H9 (cell line): ENCODE data around the gene PKP1. TPM values are rescaled to one million over a fixed set of nuclear protein-coding genes. Genes with fewer than 3 reads are reported as not detected.

ENCODE experiments used
- DNase-seq: peaks from one replicate; pipeline ENCODE4 v3.0.0-alpha.2; 2017
- H2AFZ ChIP-seq: one replicate; pipeline ENCODE4 v1.6.1; 2013; ENCODE audit warnings: mild to moderate bottlenecking, low read length, control low read depth, moderate library complexity
- H2AK5ac ChIP-seq: 2 replicates; pipeline ENCODE4 v1.6.1; 2013; ENCODE audit warnings: low read length, control low read depth, mixed read lengths; ENCODE audit not compliant: insufficient read length
- H2BK120ac ChIP-seq: one replicate; pipeline ENCODE4 v1.6.1; 2013; ENCODE audit warnings: low read depth, mild to moderate bottlenecking, low read length, control low read depth, inconsistent platforms; ENCODE audit not compliant: poor library complexity, severe bottlenecking
- H2BK12ac ChIP-seq: 2 replicates; pipeline ENCODE4 v1.6.1; 2013; ENCODE audit warnings: low read length, control low read depth, mixed read lengths, low read depth; ENCODE audit not compliant: insufficient read length
- H2BK15ac ChIP-seq: 2 replicates; pipeline ENCODE4 v1.6.1; 2013; ENCODE audit warnings: low read depth, low read length, control low read depth
- H2BK20ac ChIP-seq: one replicate; pipeline ENCODE4 v1.6.1; 2013; ENCODE audit warnings: low read depth, mild to moderate bottlenecking, low read length, control low read depth, inconsistent platforms; ENCODE audit not compliant: poor library complexity, severe bottlenecking
- H2BK5ac ChIP-seq: 2 replicates; pipeline ENCODE4 v1.6.1; 2013; ENCODE audit warnings: low read length, control low read depth, mixed read lengths; ENCODE audit not compliant: insufficient read length
- H3K14ac ChIP-seq: 2 replicates; pipeline ENCODE4 v1.6.1; 2013; ENCODE audit warnings: low read length, control low read depth; ENCODE audit not compliant: insufficient read depth
- H3K18ac ChIP-seq: 2 replicates; pipeline ENCODE4 v1.6.1; 2013; ENCODE audit warnings: low read depth, mild to moderate bottlenecking, mixed read lengths, low read length, control low read depth; ENCODE audit not compliant: insufficient read length
- H3K23ac ChIP-seq: 2 replicates; pipeline ENCODE4 v1.6.1; 2013; ENCODE audit warnings: low read length, control low read depth, mixed read lengths, low read depth; ENCODE audit not compliant: insufficient read length
- H3K23me2 ChIP-seq: 2 replicates; pipeline ENCODE4 v1.6.1; 2013; ENCODE audit warnings: low read depth, mild to moderate bottlenecking, mixed read lengths, low read length, control low read depth; ENCODE audit not compliant: insufficient read length, poor library complexity, severe bottlenecking
- H3K27ac ChIP-seq: 2 replicates; pipeline ENCODE4 v1.5.1; 2013; ENCODE audit warnings: low read length, control low read depth, mixed read lengths, low read depth; ENCODE audit not compliant: insufficient read length
- H3K27me3 ChIP-seq: 2 replicates; pipeline ENCODE4 v1.6.1; 2013; ENCODE audit warnings: low read length, control low read depth, inconsistent platforms; ENCODE audit not compliant: insufficient read depth
- H3K4ac ChIP-seq: 2 replicates; pipeline ENCODE4 v1.6.1; 2013; ENCODE audit warnings: low read depth, mild to moderate bottlenecking, control low read depth, inconsistent platforms, low read length, moderate library complexity
- H3K4me1 ChIP-seq: 2 replicates; pipeline ENCODE4 v1.6.1; 2013; ENCODE audit warnings: low read length, control low read depth, inconsistent platforms; ENCODE audit not compliant: insufficient read depth
- H3K4me2 ChIP-seq: 2 replicates; pipeline ENCODE4 v1.6.1; 2013; ENCODE audit warnings: low read length, control low read depth, mixed read lengths; ENCODE audit not compliant: insufficient read length, insufficient read depth
- H3K56ac ChIP-seq: 2 replicates; pipeline ENCODE4 v1.6.1; 2013; ENCODE audit warnings: low read depth, mild to moderate bottlenecking, mixed read lengths, low read length, control low read depth; ENCODE audit not compliant: insufficient read length
- H3K79me1 ChIP-seq: 2 replicates; pipeline ENCODE4 v1.6.1; 2013; ENCODE audit warnings: low read depth, mild to moderate bottlenecking, moderate library complexity, low read length, control low read depth, inconsistent platforms; ENCODE audit not compliant: insufficient read depth, poor library complexity, severe bottlenecking
- H3K79me2 ChIP-seq: 2 replicates; pipeline ENCODE4 v1.6.1; 2013; ENCODE audit warnings: low read length, control low read depth, inconsistent platforms; ENCODE audit not compliant: insufficient read depth
- H3K9ac ChIP-seq: 2 replicates; pipeline ENCODE4 v1.6.1; 2013; ENCODE audit warnings: low read length, control low read depth, mixed read lengths; ENCODE audit not compliant: insufficient read length; ENCODE audit errors: extremely low read depth
- H3K9me3 ChIP-seq: one replicate; pipeline ENCODE4 v1.6.1; 2013; ENCODE audit warnings: low read depth, low read length, inconsistent platforms; ENCODE audit not compliant: control insufficient read depth
- H3T11ph ChIP-seq: one replicate; pipeline ENCODE4 v1.6.1; 2013; ENCODE audit warnings: mild to moderate bottlenecking, low read length, control low read depth, inconsistent platforms
- H4K20me1 ChIP-seq: one replicate; pipeline ENCODE4 v1.6.1; 2013; ENCODE audit not compliant: control insufficient read depth, insufficient read length, insufficient read depth
- H4K5ac ChIP-seq: 2 replicates; pipeline ENCODE4 v1.6.1; 2013; ENCODE audit warnings: low read depth, mild to moderate bottlenecking, mixed read lengths, low read length, control low read depth; ENCODE audit not compliant: insufficient read length
- H4K8ac ChIP-seq: replicated peaks from 2 replicates; pipeline ENCODE4 v1.6.1; 2013; ENCODE audit warnings: low read length, control low read depth, mixed read lengths, low read depth; ENCODE audit not compliant: insufficient read length
- H4K91ac ChIP-seq: 2 replicates; pipeline ENCODE4 v1.6.1; 2013; ENCODE audit warnings: low read depth, mild to moderate bottlenecking, moderate library complexity, mixed read lengths, low read length, control low read depth; ENCODE audit not compliant: insufficient read length
- H3K27ac Mint-ChIP-seq, 3 experiments: 2 replicates in 2 of 3; 3 replicates in 1 of 3; pipeline ENCODE4 v1.8.0; 2020 to 2021; ENCODE audit warnings: mixed read lengths in 3 of 3, mild to moderate bottlenecking in 1 of 3, moderate library complexity in 1 of 3
- H3K27me3 Mint-ChIP-seq: 2 replicates; pipeline ENCODE4 v1.8.0; 2021; ENCODE audit warnings: low read depth, mild to moderate bottlenecking, moderate library complexity, mixed read lengths
- H3K36me3 Mint-ChIP-seq, 3 experiments: 2 replicates in 2 of 3; 3 replicates in 1 of 3; pipeline ENCODE4 v1.8.0; 2020 to 2021; ENCODE audit warnings: low read depth in 3 of 3, mixed read lengths in 3 of 3; ENCODE audit not compliant: insufficient read depth in 1 of 3
- H3K4me1 Mint-ChIP-seq, 2 experiments: 2 replicates each; pipeline ENCODE4 v1.8.0; 2020; ENCODE audit warnings: mixed read lengths in 2 of 2
- H3K4me3 Mint-ChIP-seq, 2 experiments: 2 replicates in 1 of 2; 3 replicates in 1 of 2; pipeline ENCODE4 v1.8.0; 2020 to 2021; ENCODE audit warnings: mild to moderate bottlenecking in 2 of 2, mixed read lengths in 2 of 2, moderate library complexity in 1 of 2
- H3K9me3 Mint-ChIP-seq, 2 experiments: 2 replicates in 1 of 2; 3 replicates in 1 of 2; pipeline ENCODE4 v1.8.0; 2020; ENCODE audit warnings: mild to moderate bottlenecking in 2 of 2, mixed read lengths in 2 of 2, moderate library complexity in 1 of 2
- WGBS: extraction: QIAGEN DNeasy Blood & Tissue Kit; methylation state at CpG from one replicate; pipeline ENCODE4 v1.1.7; 2013; ENCODE audit warnings: missing lambda C conversion rate, low lambda C conversion rate, mixed read lengths; ENCODE audit not compliant: insufficient read length; ENCODE audit errors: extremely low coverage; 5-methylcytosine and 5-hydroxymethylcytosine counted together
- total RNA-seq: library from RNA; stranded (reverse); gene quantifications from 2 replicates; pipeline ENCODE4 v1.2.1, GENCODE V29; 2021
- TF ChIP-seq, protein P1 (sequence below): fragments of 200-600 bp; sonication (generic); conservative IDR thresholded peaks from 3 replicates; pipeline ENCODE4 v1.8.0; 2021; ENCODE audit warnings: antibody characterized with exemption, mild to moderate bottlenecking

The PKP1 gene
- total RNA-seq, 1 experiment from 2014 or later, result 0.09 TPM

- no peaks in the 10 kb centered on the region for H3K9me3 Mint-ChIP-seq
- Histone ChIP-seq H2BK15ac (no peak overlapping the region), H3T11ph (no peak overlapping the region), H3K23me2 (no peaks in the 10 kb centered on the region), H3K79me1 (no peaks in the 10 kb centered on the region), H2BK20ac (no peak overlapping the region), H2BK12ac (no peak overlapping the region), H3K9me3 (no peaks in the 10 kb centered on the region), H2BK5ac (no peak overlapping the region), H2AK5ac (no peak overlapping the region), H3K18ac (no peak overlapping the region), H2BK120ac (no peak overlapping the region), H3K27ac (no peak overlapping the region), H3K4me1 (no peaks in the 10 kb centered on the region), H3K4me2 (no peak overlapping the region), H3K14ac (no peak overlapping the region), H2AFZ (no peak overlapping the region), H3K79me2 (no peaks in the 10 kb centered on the region), H3K4ac (no peak overlapping the region), H3K23ac (no peak overlapping the region), H3K9ac (no peak overlapping the region), H4K5ac (no peak overlapping the region), H4K91ac (no peak overlapping the region), H3K27me3 (no peaks in the 10 kb centered on the region), H4K20me1 (no peaks in the 10 kb centered on the region), H3K56ac (no peak overlapping the region), H4K8ac (no peak overlapping the region)
- DNase-seq, result no peak
- H3K4me1 Mint-ChIP-seq, result peaks cover 13 to 23% of the 10 kb centered on the region in 2 experiments
- H3K27me3 Mint-ChIP-seq, result peaks cover 1% of the 10 kb centered on the region
- H3K27ac Mint-ChIP-seq, result no peak overlapping the region
- H3K4me3 Mint-ChIP-seq, result no peak overlapping the region
- H3K36me3 Mint-ChIP-seq, result no peaks in the 10 kb centered on the region
- WGBS, result no CpG with 5 or more reads among the region's 7 CpGs
- TF ChIP-seq, protein P1, sequence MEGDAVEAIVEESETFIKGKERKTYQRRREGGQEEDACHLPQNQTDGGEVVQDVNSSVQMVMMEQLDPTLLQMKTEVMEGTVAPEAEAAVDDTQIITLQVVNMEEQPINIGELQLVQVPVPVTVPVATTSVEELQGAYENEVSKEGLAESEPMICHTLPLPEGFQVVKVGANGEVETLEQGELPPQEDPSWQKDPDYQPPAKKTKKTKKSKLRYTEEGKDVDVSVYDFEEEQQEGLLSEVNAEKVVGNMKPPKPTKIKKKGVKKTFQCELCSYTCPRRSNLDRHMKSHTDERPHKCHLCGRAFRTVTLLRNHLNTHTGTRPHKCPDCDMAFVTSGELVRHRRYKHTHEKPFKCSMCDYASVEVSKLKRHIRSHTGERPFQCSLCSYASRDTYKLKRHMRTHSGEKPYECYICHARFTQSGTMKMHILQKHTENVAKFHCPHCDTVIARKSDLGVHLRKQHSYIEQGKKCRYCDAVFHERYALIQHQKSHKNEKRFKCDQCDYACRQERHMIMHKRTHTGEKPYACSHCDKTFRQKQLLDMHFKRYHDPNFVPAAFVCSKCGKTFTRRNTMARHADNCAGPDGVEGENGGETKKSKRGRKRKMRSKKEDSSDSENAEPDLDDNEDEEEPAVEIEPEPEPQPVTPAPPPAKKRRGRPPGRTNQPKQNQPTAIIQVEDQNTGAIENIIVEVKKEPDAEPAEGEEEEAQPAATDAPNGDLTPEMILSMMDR, result no peak
These were observed 77.2 kb downstream of the PKP1 start for GRCh38 chr1:201360486-201360885.
